OCI-M2 (cell line): ENCODE results near the gene CTAGE4.
"Not testable (repeated sequence)": the region's sequence is repeated elsewhere in the genome, so short reads cannot be mapped to it uniquely, and the experiment has no call there.

Source experiments
- DNase-seq: peaks from one replicate; lab custom pipeline; 2025; ENCODE audit not compliant: unreplicated experiment; lab: John Stamatoyannopoulos, UW

The CTAGE4 gene

GRCh38 chr7:144183166-144183565 lies at the start of gene CTAGE4:
TSS of gene CTAGE4 (plus strand) at chr7:144183466. CDS start at chr7:144183504, 38 bp downstream.
- not testable (repeated sequence) for DNase-seq

- DNase-seq = no peak
Observed at GRCh38 chr7:144134116-144134515, 49.1 kb upstream of the CTAGE4 start.

- no peak for DNase-seq
Observed at GRCh38 chr7:144137501-144137900, 45.8 kb upstream of the CTAGE4 start.

- DNase-seq = no peak
Observed at GRCh38 chr7:144142187-144142586, 41.1 kb upstream of the CTAGE4 start.

- no peak for DNase-seq
Observed at GRCh38 chr7:144144426-144144825, 38.8 kb upstream of the CTAGE4 start.

- no peak for DNase-seq
Observed at GRCh38 chr7:144148224-144148827, 34.9 kb upstream of the CTAGE4 start.

- DNase-seq = no peak
Observed at GRCh38 chr7:144158861-144159260, 24.4 kb upstream of the CTAGE4 start.

- no peak for DNase-seq
Observed at GRCh38 chr7:144164784-144165183, 18.5 kb upstream of the CTAGE4 start.

- not testable (repeated sequence) for DNase-seq
Observed at GRCh38 chr7:144171594-144172350, 11.5 kb upstream of the CTAGE4 start.

GRCh38 chr7:144174613-144175012 lies 8.7 kb upstream of the CTAGE4 start:
- no peak for DNase-seq

GRCh38 chr7:144178380-144179164 lies 4.7 kb upstream of the CTAGE4 start:
- DNase-seq = not testable (repeated sequence)

GRCh38 chr7:144179165-144179479 lies 4.1 kb upstream of the CTAGE4 start:
- not testable (repeated sequence) for DNase-seq

GRCh38 chr7:144187848-144188247 lies 4.6 kb downstream of the CTAGE4 start:
- not testable (repeated sequence) for DNase-seq

GRCh38 chr7:144188578-144189171 lies 5.4 kb downstream of the CTAGE4 start:
- not testable (repeated sequence) for DNase-seq

- not testable (repeated sequence) for DNase-seq
Observed at GRCh38 chr7:144193782-144194181, 10.5 kb downstream of the CTAGE4 start.

GRCh38 chr7:144194453-144194852 lies 11.2 kb downstream of the CTAGE4 start:
- DNase-seq = not testable (repeated sequence)

GRCh38 chr7:144195212-144195872 lies 12.1 kb downstream of the CTAGE4 start, which contains the start of gene ARHGEF35:
TSS of gene ARHGEF35 (minus strand) at chr7:144195833. CDS start at chr7:144188383, 7,450 bp downstream.
- not testable (repeated sequence) for DNase-seq

GRCh38 chr7:144198934-144199333 lies 15.7 kb downstream of the CTAGE4 start:
- not testable (repeated sequence) for DNase-seq

GRCh38 chr7:144201978-144202377 lies 18.7 kb downstream of the CTAGE4 start:
- not testable (repeated sequence) for DNase-seq

- not testable (repeated sequence) for DNase-seq
Observed at GRCh38 chr7:144203086-144203485, 19.8 kb downstream of the CTAGE4 start.

- not testable (repeated sequence) for DNase-seq
Observed at GRCh38 chr7:144205306-144205705, 22.0 kb downstream of the CTAGE4 start.
